HL-60 (cell line): Measurements from ENCODE around the gene DENND1A. TPM values are rescaled to one million over a fixed set of nuclear protein-coding genes. Genes with fewer than 3 reads are reported as not detected.

Experiments used
- DNase-seq, 2 experiments: peaks; one replicate each; pipeline ENCODE4 v3.0.0-alpha.2; 2010 to 2020; ENCODE audit warnings: low read depth in 1 of 2, low spot score in 1 of 2
- H3K27ac ChIP-seq: fragments of 250-450 bp; sonication (Bioruptor Pico); replicated peaks from 2 replicates; pipeline ENCODE4 v1.5.1; 2020; ENCODE audit warnings: mild to moderate bottlenecking, moderate library complexity
- H3K27me3 ChIP-seq: fragments of 250-450 bp; sonication (Bioruptor Pico); 2 replicates; pipeline ENCODE4 v1.5.1; 2021; ENCODE audit warnings: mild to moderate bottlenecking, moderate library complexity; ENCODE audit not compliant: insufficient read depth, poor library complexity, severe bottlenecking
- H3K4me3 ChIP-seq: replicated peaks from 2 replicates; pipeline ENCODE4 v1.5.1; 2011; ENCODE audit warnings: mild to moderate bottlenecking, control low read depth, low read length; ENCODE audit not compliant: insufficient read depth
- GABPA ChIP-seq: IDR thresholded peaks from 2 replicates; pipeline ENCODE4 v1.6.1; 2012; ENCODE audit warnings: low read depth
- POLR2AphosphoS5 ChIP-seq: IDR thresholded peaks from 2 replicates; pipeline ENCODE4 v1.6.1; 2012; ENCODE audit warnings: low read depth
- SPI1 ChIP-seq: IDR thresholded peaks from 2 replicates; pipeline ENCODE4 v1.6.1; 2012; ENCODE audit warnings: low read depth, mild to moderate bottlenecking, borderline replicate concordance
- microRNA-seq: library from miRNA; unstranded; fragments of <30 nt; microRNA quantifications from one replicate; pipeline ENCODE4, GENCODE V29; 2018
- TF ChIP-seq, protein P1 (sequence below): IDR thresholded peaks from one replicate; pipeline ENCODE4 v1.5.1; 2011; ENCODE audit warnings: low read length, control low read depth, inconsistent platforms; ENCODE audit not compliant: insufficient read depth
- TF ChIP-seq, protein P2 (sequence below): IDR thresholded peaks from 2 replicates; pipeline ENCODE4 v1.6.1; 2012; ENCODE audit warnings: low read depth; ENCODE audit not compliant: insufficient replicate concordance

Gene DENND1A

DNA sequence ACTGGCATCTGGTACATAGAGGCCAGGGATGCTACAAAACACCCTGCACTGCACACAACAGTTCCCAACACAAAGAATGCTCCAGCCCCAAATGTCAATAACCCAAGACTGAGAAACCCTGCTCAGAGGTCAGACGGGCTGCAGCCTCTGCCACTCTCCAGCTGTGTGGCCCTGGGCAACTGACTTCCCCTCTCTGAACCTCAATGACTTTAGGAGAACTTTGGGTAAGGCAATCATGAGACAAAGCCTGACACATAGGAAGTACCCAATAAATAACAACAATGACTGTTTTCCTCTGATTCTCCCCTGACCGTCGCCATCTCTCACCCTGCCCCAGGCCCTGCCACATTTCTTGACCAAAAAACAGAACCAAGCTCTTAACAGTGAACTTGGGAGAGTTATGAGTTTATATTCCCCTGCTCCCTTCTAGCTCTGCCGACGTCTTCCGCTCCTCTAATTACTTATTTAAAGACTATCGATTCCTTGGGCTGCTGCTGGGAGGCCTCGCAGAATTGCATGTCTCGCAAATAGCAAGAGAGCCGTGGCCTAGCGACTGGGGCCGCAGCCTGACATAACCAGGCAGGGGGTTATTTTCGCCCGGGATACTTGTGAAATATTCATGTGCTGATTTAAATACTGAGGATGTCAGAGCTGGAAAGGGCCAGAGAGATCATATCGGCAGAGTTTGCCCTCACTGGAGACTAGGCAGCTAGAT is 598.4 kb downstream of the DENND1A start:
- DNase-seq = no peak
- TF ChIP-seq, protein P1, sequence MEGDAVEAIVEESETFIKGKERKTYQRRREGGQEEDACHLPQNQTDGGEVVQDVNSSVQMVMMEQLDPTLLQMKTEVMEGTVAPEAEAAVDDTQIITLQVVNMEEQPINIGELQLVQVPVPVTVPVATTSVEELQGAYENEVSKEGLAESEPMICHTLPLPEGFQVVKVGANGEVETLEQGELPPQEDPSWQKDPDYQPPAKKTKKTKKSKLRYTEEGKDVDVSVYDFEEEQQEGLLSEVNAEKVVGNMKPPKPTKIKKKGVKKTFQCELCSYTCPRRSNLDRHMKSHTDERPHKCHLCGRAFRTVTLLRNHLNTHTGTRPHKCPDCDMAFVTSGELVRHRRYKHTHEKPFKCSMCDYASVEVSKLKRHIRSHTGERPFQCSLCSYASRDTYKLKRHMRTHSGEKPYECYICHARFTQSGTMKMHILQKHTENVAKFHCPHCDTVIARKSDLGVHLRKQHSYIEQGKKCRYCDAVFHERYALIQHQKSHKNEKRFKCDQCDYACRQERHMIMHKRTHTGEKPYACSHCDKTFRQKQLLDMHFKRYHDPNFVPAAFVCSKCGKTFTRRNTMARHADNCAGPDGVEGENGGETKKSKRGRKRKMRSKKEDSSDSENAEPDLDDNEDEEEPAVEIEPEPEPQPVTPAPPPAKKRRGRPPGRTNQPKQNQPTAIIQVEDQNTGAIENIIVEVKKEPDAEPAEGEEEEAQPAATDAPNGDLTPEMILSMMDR = no peak
- no peak for TF ChIP-seq POLR2AphosphoS5
- TF ChIP-seq GABPA = no peak
- no peak for TF ChIP-seq SPI1
- TF ChIP-seq, protein P2, sequence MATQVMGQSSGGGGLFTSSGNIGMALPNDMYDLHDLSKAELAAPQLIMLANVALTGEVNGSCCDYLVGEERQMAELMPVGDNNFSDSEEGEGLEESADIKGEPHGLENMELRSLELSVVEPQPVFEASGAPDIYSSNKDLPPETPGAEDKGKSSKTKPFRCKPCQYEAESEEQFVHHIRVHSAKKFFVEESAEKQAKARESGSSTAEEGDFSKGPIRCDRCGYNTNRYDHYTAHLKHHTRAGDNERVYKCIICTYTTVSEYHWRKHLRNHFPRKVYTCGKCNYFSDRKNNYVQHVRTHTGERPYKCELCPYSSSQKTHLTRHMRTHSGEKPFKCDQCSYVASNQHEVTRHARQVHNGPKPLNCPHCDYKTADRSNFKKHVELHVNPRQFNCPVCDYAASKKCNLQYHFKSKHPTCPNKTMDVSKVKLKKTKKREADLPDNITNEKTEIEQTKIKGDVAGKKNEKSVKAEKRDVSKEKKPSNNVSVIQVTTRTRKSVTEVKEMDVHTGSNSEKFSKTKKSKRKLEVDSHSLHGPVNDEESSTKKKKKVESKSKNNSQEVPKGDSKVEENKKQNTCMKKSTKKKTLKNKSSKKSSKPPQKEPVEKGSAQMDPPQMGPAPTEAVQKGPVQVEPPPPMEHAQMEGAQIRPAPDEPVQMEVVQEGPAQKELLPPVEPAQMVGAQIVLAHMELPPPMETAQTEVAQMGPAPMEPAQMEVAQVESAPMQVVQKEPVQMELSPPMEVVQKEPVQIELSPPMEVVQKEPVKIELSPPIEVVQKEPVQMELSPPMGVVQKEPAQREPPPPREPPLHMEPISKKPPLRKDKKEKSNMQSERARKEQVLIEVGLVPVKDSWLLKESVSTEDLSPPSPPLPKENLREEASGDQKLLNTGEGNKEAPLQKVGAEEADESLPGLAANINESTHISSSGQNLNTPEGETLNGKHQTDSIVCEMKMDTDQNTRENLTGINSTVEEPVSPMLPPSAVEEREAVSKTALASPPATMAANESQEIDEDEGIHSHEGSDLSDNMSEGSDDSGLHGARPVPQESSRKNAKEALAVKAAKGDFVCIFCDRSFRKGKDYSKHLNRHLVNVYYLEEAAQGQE = no peak
- no peak overlapping the region for H3K4me3 ChIP-seq
- H3K27me3 ChIP-seq = no peaks in the 10 kb centered on the region
- H3K27ac ChIP-seq = no peak overlapping the region

Small RNA genes lying within 50 kb of the gene (microRNA-seq; reads per million reads assigned to microRNA genes)
- gene MIR601 (not detected), gene MIR7150 (not detected)
